IPS DF 19.7 (cell line): ENCODE measurements around the gene RNPEPL1.

Experiments used
- DNase-seq: peaks from one replicate; pipeline ENCODE4 v3.0.0-alpha.2; 2013; ENCODE audit warnings: low read depth, low spot score

RNPEPL1 gene

GRCh38 chr2:240590681-240591111 is 22.4 kb downstream of the RNPEPL1 start:
- no peak for DNase-seq

GRCh38 chr2:240591226-240591625 is 22.9 kb downstream of the RNPEPL1 start:
- DNase-seq, result no peak

GRCh38 chr2:240591784-240592183 is 23.5 kb downstream of the RNPEPL1 start:
- no peak for DNase-seq

GRCh38 chr2:240593026-240593702 is 24.9 kb downstream of the RNPEPL1 start:
- DNase-seq, result no peak

GRCh38 chr2:240593703-240594451 is 25.6 kb downstream of the RNPEPL1 start:
- DNase-seq, result no peak

- no peak for DNase-seq
These were observed 26.5 kb downstream of the RNPEPL1 start for GRCh38 chr2:240594511-240595380.

- DNase-seq, result no peak
These were observed 27.2 kb downstream of the RNPEPL1 start for GRCh38 chr2:240595381-240596079.

- no peak for DNase-seq
These were observed 27.8 kb downstream of the RNPEPL1 start for GRCh38 chr2:240596080-240596460.

- DNase-seq, result no peak
These were observed 28.2 kb downstream of the RNPEPL1 start for GRCh38 chr2:240596491-240596931.

GRCh38 chr2:240597054-240597418 is 28.8 kb downstream of the RNPEPL1 start:
- no peak for DNase-seq

GRCh38 chr2:240597419-240598181 is 29.3 kb downstream of the RNPEPL1 start:
- DNase-seq, result no peak

- DNase-seq, result no peak
These were observed 30.1 kb downstream of the RNPEPL1 start for GRCh38 chr2:240598311-240598911.

GRCh38 chr2:240599141-240599583 is 30.9 kb downstream of the RNPEPL1 start:
- DNase-seq, result no peak

- no peak for DNase-seq
These were observed 32.2 kb downstream of the RNPEPL1 start for GRCh38 chr2:240600451-240600961.

GRCh38 chr2:240601061-240601830 is 33.0 kb downstream of the RNPEPL1 start:
- no peak for DNase-seq

- no peak for DNase-seq
These were observed 33.5 kb downstream of the RNPEPL1 start for GRCh38 chr2:240601831-240602160.

- DNase-seq, result no peak
These were observed 34.2 kb downstream of the RNPEPL1 start for GRCh38 chr2:240602266-240603050.

GRCh38 chr2:240603081-240603835 is 35.0 kb downstream of the RNPEPL1 start:
- DNase-seq, result no peak
